Upper lobe of left lung (tissue), 6 donors: ENCODE data around the gene PKHD1. TPM values are rescaled to one million over a fixed set of nuclear protein-coding genes. Genes with fewer than 3 reads are reported as not detected.

ENCODE experiments used
- ATAC-seq, 2 donors: fragments of 200-7000 bp; cut with Tn5 transposase; one replicate each; pipeline ENCODE4 v1.9.1; 2022; ENCODE audit warnings: mild to moderate bottlenecking in 2 of 2, moderate library complexity in 2 of 2; ENCODE audit not compliant: low FRiP score in 2 of 2
- DNase-seq, 2 donors: peaks; one replicate each; pipeline ENCODE4 v3.0.0-alpha.2; 2019 to 2020
- H3K27ac ChIP-seq, 4 donors: fragments of 200-600 bp; sonication (generic); one replicate each; pipeline ENCODE4 v1.5.1; 2016 to 2019
- H3K27me3 ChIP-seq, 4 donors: fragments of 200-600 bp; sonication (generic); one replicate each; pipeline ENCODE4 v1.5.1; 2017 to 2019
- H3K36me3 ChIP-seq, 4 donors: fragments of 200-600 bp; sonication (generic); one replicate each; pipeline ENCODE4 v1.5.1; 2016 to 2019
- H3K4me1 ChIP-seq, 4 donors: fragments of 200-600 bp; sonication (generic); one replicate each; pipeline ENCODE4 v1.5.1; 2018 to 2019
- H3K4me3 ChIP-seq, 4 donors: fragments of 200-600 bp; sonication (generic); one replicate each; pipeline ENCODE4 v1.5.1; 2017 to 2019; ENCODE audit warnings: mild to moderate bottlenecking in 2 of 4, moderate library complexity in 1 of 4
- H3K9me3 ChIP-seq, 4 donors: fragments of 200-600 bp; sonication (generic); one replicate each; pipeline ENCODE4 v1.5.1; 2018 to 2019
- EP300 ChIP-seq, 4 donors: sonication (generic); formaldehyde crosslinking; IDR thresholded peaks; one replicate each; pipeline ENCODE4 v1.5.1; 2017; ENCODE audit warnings: antibody characterized with exemption in 4 of 4, control low read depth in 2 of 4
- POLR2A ChIP-seq, 4 donors: fragments of 450-650 bp; IDR thresholded peaks; one replicate each; pipeline ENCODE4 v1.5.1; 2016 to 2017; ENCODE audit warnings: antibody characterized with exemption in 4 of 4, mild to moderate bottlenecking in 2 of 4
- POLR2AphosphoS5 ChIP-seq, 2 donors: sonication (generic); formaldehyde crosslinking; IDR thresholded peaks; one replicate each; pipeline ENCODE4 v1.5.1; 2017; ENCODE audit warnings: antibody characterized with exemption in 2 of 2
- WGBS, 2 donors: methylation state at CpG; one replicate each; pipeline ENCODE4 v1.1.5; 2017 to 2018; 5-methylcytosine and 5-hydroxymethylcytosine counted together
- total RNA-seq, 6 donors: library from RNA; depleted of rRNA in 4 of 6; stranded (reverse); fragments of >200 nt in 4 of 6; gene quantifications; one replicate each; pipeline versions ENCODE4 v1.1.0 to v1.2.1, GENCODE V29; 2016 to 2021
- TF ChIP-seq, protein P1 (sequence below), 6 experiments: fragments of 450-650 bp in 4 of 6; fragments of 200-600 bp in 2 of 6; sonication (generic) in 2 of 6; IDR thresholded peaks; one replicate each; pipeline ENCODE4 v1.5.1; 2016 to 2019; ENCODE audit warnings: antibody characterized with exemption in 6 of 6
- donor health status: DM: no; HTN: no; CAD: no; lungs with moderate emphysema.
- donor health status: DM: no; HTN: yes; CAD: no; lungs with severe emphysema.

The PKHD1 gene
- total RNA-seq, 6 donors from 2014 or later: 0.10 to 1.0 (median 0.34) TPM

DNA sequence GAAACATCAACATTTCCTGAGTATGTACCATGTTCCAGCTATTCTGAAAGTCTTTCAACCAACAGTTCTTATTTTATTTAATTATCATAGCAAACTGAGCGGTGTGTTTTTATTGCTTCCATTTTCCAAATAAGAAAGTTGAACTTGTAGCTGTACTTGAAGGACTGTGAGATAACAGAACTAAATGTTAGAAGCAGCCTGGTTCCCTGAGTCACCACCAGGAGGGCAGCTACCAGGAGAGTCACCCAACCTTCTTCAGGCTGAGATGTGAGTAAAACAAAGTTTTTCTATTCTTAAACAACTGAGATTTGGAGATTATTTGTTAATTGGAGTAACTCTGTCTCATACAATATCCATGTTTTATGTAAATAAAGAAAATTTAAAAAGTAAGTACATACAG is 403.4 kb downstream of the PKHD1 start:
- WGBS, 2 donors: 84 to 93% methylated on average over 1 of the region's 1 CpG
- no peaks in the 10 kb centered on the region for H3K9me3 ChIP-seq
- no peak for ATAC-seq

DNA sequence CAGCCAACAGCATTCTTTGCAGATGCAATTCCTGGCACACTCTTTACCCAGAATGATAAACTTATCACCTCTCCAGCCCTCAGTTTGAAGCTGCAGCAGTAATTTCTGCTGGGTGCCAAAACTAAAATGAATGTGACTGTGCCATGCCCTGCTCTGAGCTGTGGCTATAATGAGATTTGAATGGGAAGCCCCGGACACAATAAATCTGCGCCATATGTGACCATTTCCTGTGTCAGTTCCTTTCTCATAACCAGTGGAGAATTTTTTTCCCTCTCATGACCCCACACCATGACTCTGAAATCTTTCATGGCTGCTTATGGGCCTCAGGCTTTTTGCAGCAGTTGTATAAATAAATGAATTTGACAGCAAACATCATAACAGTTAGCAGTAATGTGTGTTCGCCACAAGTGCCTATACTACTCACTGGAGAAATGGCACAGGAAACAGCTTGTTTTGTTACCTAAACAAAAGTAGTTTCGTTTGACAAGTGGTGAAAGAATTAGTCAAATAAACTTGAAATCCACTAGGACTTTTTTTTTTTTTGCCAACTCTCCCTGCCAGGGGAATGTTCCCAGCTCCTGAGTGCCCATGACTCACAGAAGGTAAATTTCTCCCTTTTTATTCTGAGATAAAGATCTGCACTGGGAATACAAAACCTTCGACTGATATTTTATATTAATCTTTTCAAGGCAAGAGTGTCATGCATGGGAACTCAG is 408.4 kb downstream of the PKHD1 start:
- H3K27ac ChIP-seq: peak overlapping the region in 3 of 4 donors; percentile 29 to 58 (median 30)
- TF ChIP-seq POLR2A (IDR thresholded peaks at IDR 0.05): no peak
- peak in 1 of 4 donors; percentile 10 for TF ChIP-seq EP300 (IDR thresholded peaks at IDR 0.05)
- H3K36me3 ChIP-seq: no peaks in the 10 kb centered on the region
- 11 to 15% methylated on average over 5 of the region's 5 CpGs for WGBS, 2 donors
- H3K4me1 ChIP-seq: peaks cover 0 to 9% (median 0%) of the 10 kb centered on the region in 4 donors
- no peaks in the 10 kb centered on the region for H3K27me3 ChIP-seq
- no peak for DNase-seq
- no peak overlapping the region for H3K4me3 ChIP-seq
- H3K9me3 ChIP-seq: no peaks in the 10 kb centered on the region
- peak; percentile 67 to 72 for ATAC-seq

More for the DNA sequence above, 403.4 kb downstream of the PKHD1 start:
- H3K27me3 ChIP-seq: no peaks in the 10 kb centered on the region
- H3K36me3 ChIP-seq: no peaks in the 10 kb centered on the region
- H3K4me1 ChIP-seq: no peaks in the 10 kb centered on the region
- H3K27ac ChIP-seq: no peak overlapping the region
- H3K4me3 ChIP-seq: no peak overlapping the region
- DNase-seq: no peak
- TF ChIP-seq POLR2A (IDR thresholded peaks at IDR 0.05): no peak

DNA sequence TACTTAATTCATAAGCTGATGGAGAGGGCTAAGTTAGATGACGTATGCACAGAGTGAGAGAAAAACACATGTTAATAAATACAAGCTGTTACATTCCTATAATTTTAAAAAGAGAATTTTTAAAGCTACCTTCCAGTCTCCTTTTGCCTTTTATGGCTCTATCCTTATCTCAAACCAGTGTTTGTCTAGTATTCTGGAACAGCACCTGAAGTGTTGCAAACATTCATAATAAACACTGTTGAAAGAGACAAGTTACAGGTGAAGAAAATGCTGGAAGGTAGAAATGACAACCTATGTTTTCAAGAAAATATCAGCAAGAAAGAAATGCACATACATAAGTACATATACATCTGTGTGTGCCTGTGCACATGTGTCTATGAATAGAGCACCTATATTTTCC is 409.1 kb downstream of the PKHD1 start:
- 39 to 68% methylated on average over 1 of the region's 1 CpG for WGBS, 2 donors
- DNase-seq: no peak
- no peak overlapping the region for H3K27ac ChIP-seq

DNA sequence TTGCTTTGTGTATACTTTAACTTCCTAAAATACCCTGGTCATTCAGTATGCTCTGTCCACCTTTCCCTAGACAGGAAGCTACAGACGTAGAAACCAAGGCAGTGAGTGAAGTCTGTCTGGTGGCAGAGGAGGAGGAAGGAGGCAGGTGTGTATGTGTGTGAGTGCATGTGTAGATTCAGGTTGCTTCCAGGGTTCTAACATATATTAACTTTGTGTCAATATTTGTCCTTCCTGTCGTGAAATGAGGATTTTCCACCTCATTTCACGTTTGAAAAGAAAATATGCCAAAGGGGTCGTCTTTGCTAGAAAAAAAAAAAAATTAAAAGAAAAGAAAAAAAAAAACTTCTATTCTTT is 411.5 kb downstream of the PKHD1 start:
- H3K27me3 ChIP-seq: no peaks in the 10 kb centered on the region
- H3K9me3 ChIP-seq: no peaks in the 10 kb centered on the region
- no peaks in the 10 kb centered on the region for H3K36me3 ChIP-seq
- H3K27ac ChIP-seq: no peak overlapping the region
- no peak for DNase-seq
- TF ChIP-seq POLR2AphosphoS5 (IDR thresholded peaks at IDR 0.05) (no peak), POLR2A (IDR thresholded peaks at IDR 0.05) (no peak), EP300 (IDR thresholded peaks at IDR 0.05) (no peak)
- TF ChIP-seq, protein P1, sequence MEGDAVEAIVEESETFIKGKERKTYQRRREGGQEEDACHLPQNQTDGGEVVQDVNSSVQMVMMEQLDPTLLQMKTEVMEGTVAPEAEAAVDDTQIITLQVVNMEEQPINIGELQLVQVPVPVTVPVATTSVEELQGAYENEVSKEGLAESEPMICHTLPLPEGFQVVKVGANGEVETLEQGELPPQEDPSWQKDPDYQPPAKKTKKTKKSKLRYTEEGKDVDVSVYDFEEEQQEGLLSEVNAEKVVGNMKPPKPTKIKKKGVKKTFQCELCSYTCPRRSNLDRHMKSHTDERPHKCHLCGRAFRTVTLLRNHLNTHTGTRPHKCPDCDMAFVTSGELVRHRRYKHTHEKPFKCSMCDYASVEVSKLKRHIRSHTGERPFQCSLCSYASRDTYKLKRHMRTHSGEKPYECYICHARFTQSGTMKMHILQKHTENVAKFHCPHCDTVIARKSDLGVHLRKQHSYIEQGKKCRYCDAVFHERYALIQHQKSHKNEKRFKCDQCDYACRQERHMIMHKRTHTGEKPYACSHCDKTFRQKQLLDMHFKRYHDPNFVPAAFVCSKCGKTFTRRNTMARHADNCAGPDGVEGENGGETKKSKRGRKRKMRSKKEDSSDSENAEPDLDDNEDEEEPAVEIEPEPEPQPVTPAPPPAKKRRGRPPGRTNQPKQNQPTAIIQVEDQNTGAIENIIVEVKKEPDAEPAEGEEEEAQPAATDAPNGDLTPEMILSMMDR (IDR thresholded peaks at IDR 0.05): no peak
- no peak for ATAC-seq
- no peak overlapping the region for H3K4me3 ChIP-seq
- WGBS, 2 donors: 38 to 56% methylated on average over 4 of the region's 4 CpGs
- peaks cover 0 to 9% (median 0%) of the 10 kb centered on the region in 4 donors for H3K4me1 ChIP-seq

More for the DNA sequence above, 409.1 kb downstream of the PKHD1 start:
- Histone ChIP-seq H3K4me3 (no peak overlapping the region), H3K4me1 (peaks cover 0 to 9% (median 0%) of the 10 kb centered on the region in 4 donors), H3K27me3 (no peaks in the 10 kb centered on the region), H3K9me3 (no peaks in the 10 kb centered on the region), H3K36me3 (no peaks in the 10 kb centered on the region)
- ATAC-seq: no peak
- TF ChIP-seq EP300 (IDR thresholded peaks at IDR 0.05) (no peak), POLR2A (IDR thresholded peaks at IDR 0.05) (no peak), POLR2AphosphoS5 (IDR thresholded peaks at IDR 0.05) (no peak)
- TF ChIP-seq, protein P1 (IDR thresholded peaks at IDR 0.05): no peak

DNA sequence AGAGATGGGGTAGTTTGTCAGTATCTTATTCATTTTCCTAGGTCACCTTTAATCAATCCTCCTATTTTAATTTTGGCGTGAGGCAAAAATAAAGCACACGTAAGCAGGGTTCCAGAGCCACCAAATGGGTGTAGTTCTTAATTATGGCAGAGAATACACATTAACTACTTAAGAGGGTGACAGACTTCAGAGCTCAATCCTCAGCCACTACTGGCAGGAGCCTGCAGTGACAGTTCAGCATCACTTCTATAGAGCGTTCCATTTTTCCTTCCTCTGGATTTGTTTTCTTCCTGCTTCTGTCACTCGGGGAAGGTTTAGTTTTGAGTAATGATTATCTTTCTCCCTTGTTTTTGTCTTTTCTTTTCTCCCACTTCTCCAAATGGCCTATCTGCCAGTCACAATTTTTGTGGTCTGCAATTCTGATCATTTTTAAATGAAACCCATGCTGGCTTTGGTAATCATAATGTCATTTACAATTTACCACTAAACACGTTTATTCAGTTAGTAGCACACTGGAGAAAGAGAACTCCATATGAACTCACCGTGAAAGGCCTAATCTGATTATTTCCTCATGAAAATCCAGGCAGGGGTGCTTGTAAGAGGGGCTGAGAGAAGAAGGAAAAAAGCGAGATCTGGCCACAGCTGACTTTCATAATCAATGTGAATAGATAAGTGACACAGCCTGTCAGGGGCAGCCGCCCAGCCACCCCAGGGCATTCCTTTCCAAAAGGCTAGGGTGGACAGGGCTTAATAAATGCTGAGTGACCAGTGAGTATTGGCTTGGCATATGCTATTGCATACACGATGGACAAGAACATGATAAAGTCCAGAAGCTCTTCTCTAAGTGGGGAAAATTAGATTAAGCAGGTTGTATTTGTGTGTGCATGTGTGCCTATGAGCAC is 412.1 kb downstream of the PKHD1 start:
- no peak for ATAC-seq
- Histone ChIP-seq H3K27ac (no peak overlapping the region), H3K27me3 (no peaks in the 10 kb centered on the region)

More for the DNA sequence above, 412.1 kb downstream of the PKHD1 start:
- Histone ChIP-seq H3K4me1 (peaks cover 0 to 9% (median 0%) of the 10 kb centered on the region in 4 donors), H3K4me3 (no peak overlapping the region), H3K36me3 (no peaks in the 10 kb centered on the region), H3K9me3 (no peaks in the 10 kb centered on the region)
- 60 to 73% methylated on average over 9 of the region's 9 CpGs for WGBS, 2 donors
- DNase-seq: no peak
- TF ChIP-seq, protein P1 (IDR thresholded peaks at IDR 0.05): no peak
- TF ChIP-seq POLR2AphosphoS5 (IDR thresholded peaks at IDR 0.05): no peak
